GM18868 (cell line): Measurements from ENCODE around the gene GRAMD1C.
"Not testable (repeated sequence)": the region's sequence is repeated elsewhere in the genome, so short reads cannot be mapped to it uniquely, and the experiment has no call there.

Experiments used
- ATAC-seq: cut with Tn5 transposase; IDR thresholded peaks from one replicate; pipeline ENCODE4 v1.9.1; 2021; ENCODE audit warnings: mild to moderate bottlenecking, moderate library complexity; ENCODE audit not compliant: unreplicated experiment

The GRAMD1C gene

GRCh38 chr3:113849841-113850240, 11.3 kb downstream of the GRAMD1C start:
- ATAC-seq, result not testable (repeated sequence)

- ATAC-seq, result not testable (repeated sequence)
These were observed 11.8 kb downstream of the GRAMD1C start for GRCh38 chr3:113850391-113850790.

DNA sequence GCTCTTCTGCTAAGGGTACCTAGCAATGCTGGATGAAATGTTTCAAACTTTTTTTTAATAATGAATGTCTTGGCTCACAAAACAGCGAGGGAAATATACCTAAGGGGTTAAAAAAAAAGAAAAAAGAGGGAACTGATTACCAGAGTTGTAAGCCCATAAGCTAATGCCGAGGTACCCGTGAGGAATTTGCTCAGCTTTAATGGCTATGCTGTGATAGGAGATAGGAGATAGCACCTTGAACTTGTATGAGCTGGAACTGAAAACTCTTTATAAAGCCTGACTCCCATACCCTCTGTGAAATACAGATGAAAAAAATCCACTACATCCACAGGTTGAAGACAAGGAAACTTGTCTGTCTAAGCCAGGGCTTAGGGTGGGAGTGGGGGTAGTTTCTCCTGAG, 13.9 kb downstream of the GRAMD1C start:
- no peak for ATAC-seq

DNA sequence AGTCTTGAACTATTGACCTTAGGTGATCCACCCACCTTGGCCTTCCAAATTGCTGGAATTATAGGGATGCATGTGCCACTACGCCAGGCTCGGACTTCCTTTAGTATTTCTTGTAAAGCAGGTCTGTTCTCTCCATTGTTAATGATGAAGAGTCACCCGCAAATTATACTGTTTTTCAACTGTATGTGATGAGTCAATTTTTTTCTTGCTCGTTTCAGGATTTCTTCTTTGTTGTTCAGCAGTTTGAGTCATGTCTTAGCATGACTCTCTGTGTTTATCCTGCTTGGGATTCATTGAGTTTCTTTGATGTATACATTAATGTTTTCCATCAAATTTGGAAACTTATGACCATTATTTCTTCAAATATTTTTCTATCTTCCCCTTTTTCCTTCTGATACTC, 28.9 kb downstream of the GRAMD1C start:
- no peak for ATAC-seq

- no peak for ATAC-seq
These were observed 34.7 kb downstream of the GRAMD1C start for GRCh38 chr3:113873293-113873692.

DNA sequence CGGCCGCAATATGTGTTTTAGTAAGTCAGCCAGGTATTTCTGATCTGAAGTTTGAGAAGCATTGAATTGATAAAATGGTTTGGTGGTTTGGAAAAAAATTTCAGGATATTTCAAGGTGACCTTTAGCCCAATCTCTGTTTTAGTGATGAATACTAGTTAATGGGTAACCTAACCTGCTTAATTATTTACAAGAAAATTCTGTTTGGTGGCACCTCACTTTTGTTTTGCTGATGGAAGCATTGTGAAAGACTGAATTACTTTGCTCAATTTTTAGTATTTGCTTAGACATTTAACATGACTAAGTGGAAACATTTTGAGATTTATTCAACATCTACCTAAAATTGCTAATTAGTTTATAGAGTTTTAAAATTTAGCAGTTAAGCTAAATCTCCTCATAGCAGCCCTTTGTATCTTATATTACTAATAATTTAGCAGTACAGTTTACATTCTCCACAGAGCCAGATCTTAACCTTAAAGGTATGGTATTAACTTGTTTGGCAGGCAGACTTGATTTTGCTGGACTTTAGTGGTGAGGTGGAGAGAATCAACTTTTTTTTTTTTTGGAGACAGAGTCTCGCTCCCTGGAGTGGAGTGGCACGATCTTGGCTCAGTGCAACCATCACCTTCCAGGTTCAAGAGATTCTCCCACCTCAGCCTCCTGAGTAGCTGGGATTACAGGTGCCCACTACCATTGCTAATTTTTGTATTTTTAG, 35.4 kb downstream of the GRAMD1C start:
- no peak for ATAC-seq

DNA sequence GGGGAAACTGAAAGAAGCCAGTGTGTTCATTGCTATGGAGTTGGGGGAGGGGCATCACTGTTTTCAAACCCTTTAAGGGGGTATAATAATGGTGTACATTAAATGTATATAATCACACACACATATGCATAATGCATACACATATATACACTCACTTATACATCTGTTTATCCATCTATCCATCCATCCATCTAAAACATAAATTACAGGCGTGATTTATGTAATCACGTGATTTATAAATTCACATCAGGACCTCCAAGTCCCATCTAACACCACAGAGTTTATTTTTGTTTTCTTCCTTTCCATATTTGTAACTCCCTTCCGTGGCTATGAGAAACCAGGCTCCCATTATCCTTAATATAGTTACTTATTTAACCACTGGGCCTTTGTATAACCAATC, 39.8 kb downstream of the GRAMD1C start:
- no peak for ATAC-seq

DNA sequence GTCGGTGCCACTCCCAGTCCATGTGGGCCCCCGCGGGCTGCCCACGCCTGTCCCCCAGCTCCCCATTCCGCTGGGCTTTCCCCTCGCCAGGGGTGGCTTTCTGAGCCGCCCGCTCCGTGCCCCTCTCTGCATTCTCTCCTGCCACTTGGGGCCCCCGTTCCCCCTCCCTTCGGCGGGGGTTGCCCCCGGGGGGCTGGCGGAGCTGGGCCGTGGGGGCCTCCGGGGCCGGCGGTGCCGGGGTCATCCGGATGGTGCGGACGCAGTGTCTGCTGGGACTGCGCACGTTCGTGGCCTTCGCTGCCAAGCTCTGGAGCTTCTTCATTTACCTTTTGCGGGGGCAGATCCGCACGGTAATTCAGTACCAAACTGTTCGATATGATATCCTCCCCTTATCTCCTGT, 46.5 kb downstream of the GRAMD1C start:
- no peak for ATAC-seq

- ATAC-seq, result no peak
These were observed 51.8 kb downstream of the GRAMD1C start for GRCh38 chr3:113890256-113890900.

DNA sequence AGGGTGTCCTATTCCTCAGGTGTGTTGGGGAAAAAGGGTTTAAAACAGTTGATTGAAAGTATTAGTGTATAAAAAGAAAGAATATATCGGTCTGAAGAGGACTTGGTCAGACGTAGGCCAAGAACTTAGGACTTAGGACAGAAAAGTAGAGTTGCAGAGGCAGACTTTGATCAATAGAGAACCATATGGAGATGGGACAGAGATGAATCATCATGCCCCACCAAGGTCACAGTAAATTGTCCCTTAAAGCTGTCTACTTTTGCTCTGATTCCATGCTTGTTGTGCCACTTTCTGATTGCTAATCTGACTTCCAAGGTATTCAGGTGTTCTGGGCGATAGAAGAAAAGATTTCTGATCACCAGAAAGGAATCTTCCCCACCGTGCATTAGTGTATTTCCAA, 56.3 kb downstream of the GRAMD1C start:
- no peak for ATAC-seq

DNA sequence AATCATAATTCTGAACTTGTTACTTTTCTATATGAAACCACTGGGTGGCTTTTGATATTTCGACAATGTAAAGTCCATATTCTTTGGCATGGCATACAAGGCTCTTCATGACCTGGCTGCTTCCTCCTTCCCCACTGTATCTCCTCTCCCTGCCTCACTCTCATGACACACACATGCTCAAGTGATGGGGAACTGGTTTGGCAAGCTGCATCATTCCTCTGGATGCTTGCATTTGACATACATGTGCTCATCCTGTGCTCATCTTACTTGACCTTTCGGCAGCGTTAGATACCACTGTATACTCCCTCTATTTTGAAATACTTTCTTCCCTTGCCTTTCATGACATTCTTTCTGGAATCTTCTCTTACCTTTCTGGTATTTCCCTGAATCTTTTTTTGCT, 57.4 kb downstream of the GRAMD1C start:
- ATAC-seq, result no peak

DNA sequence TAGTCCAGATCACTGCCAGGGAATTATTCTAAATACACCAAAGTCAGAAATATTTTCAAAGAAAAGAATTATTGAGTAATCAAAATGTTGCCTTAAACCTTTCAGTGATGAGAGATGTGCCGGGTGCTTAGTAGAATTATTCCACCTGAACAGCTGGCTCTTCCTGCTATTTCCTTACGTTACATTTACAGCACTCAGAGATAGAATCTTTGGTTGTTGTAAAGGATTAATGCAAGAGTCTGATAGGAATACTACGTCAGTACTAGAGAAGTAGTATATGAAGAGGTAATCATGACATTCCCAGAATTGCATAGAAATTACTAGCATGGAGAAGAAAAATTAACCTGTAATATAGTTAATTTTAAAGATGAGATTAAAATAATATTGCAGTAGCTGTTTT, 58.3 kb downstream of the GRAMD1C start:
- no peak for ATAC-seq

GRCh38 chr3:113897373-113897777, 58.8 kb downstream of the GRAMD1C start:
- ATAC-seq, result peak; percentile 48

- no peak for ATAC-seq
These were observed 60.3 kb downstream of the GRAMD1C start for GRCh38 chr3:113898892-113899291.

DNA sequence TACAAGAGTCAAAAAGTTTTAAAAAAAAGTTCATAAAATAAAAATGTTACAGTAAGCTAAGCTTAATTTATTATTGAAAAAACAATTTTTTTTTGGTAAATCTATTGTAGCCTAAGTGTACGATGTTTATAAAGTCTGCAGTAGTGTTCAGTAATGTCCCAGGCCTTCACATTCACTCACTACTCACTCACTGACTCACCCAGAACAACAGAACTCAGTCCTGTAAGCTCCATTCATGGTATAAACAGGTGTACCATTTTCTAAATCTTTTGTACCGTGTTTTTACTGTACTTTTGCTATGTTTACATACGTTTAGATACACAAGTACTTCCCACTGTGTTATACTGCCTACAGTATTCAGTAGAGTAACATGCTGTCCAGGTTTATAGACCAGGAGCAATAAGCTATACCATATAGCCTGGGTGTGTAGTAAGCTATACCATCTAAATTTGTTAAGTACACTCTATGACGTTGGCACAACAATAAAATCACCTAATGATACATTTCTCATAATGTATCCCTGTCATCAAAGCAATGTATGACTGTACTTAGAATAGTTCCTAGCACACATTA, 68.1 kb downstream of the GRAMD1C start:
- no peak for ATAC-seq

DNA sequence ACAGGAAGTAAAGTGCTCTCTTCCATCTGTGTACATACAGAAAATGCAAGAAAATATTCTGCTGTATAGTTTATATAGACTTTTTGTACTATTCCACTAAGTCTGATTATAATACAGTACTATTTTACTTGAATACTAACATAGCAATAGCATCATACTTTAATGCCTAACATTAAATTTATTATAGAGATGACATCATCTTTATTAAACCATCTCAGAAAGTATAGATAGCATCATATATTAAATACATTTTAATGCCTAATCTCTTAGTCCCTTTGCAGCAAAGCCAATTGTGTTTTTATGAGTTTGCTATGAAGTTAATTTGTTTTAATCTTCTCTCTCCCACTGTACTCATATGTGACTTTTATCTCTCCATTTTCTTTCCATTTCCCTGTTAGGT, 69.5 kb downstream of the GRAMD1C start:
- no peak for ATAC-seq

- no peak for ATAC-seq
These were observed 72.4 kb downstream of the GRAMD1C start for GRCh38 chr3:113910966-113911365.

DNA sequence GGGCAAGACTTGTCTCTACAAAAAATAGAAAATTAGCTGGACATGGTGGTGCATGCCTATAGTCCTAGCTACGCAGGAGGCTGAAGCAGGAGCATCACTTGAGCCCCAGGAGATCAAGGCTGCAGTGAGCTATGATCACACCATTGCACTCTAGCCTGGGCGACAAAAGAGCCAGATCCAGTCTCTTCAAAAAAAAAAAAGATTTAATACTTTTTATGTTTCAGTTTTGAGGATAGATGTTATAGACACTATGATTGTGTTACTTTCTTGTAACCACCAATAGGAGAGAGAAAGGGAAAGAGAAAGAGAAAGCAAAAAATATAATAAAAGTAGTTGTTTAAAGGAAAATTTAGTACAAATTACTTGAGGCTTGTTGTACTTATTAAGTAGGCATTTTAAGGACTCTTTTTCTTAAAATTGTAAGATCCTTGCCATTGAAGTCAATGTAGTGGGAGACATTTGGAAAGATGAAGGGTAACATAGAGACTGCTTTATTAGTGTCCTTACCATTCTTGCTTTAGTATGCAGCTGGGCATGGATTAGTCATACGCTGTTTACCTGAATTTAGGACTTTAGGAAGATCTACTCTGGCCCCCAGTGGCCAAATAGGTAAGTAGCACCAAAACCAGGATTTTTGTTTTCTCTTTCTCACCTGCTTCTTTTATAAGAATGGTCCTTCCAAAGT, 74.1 kb downstream of the GRAMD1C start:
- peak; percentile 98 for ATAC-seq

DNA sequence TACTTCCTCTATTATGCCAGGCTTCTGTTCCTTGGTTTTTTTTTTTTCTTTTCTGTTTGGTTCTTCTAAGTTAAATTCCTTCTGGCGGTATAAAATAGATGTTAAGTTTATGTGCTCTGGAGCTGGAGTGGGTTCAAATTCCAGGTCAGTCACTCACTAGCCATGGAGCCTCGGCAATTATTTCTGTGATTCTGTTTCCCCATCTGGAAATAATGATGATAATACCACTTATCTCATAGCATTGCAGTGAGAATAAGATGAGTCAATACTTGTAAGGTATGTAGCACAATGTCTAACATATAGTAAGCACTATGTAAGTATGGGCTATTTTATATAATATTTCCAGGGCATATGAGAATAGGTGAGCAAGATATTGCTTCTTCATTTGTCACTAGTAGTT, 76.1 kb downstream of the GRAMD1C start:
- ATAC-seq, result no peak

DNA sequence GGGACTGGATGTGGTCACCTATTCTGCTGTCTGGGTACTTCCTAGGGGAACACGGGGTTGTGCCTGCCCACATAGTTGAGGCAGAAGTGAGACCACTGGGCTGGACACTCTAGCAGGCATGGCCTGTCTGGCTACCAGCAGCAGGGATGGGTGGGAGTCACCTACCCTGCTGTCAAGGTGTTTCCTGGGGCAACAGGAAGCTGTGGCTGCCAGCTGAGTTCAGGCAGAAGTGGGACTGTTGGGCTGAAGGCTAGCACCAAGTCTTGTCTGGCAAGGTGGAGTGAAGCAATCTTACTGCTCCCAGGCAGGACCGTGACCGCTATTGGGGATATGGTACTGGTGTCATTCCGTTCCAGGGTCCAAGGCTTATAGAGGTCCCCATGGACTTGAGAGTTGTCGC, 89.0 kb downstream of the GRAMD1C start:
- no peak for ATAC-seq

DNA sequence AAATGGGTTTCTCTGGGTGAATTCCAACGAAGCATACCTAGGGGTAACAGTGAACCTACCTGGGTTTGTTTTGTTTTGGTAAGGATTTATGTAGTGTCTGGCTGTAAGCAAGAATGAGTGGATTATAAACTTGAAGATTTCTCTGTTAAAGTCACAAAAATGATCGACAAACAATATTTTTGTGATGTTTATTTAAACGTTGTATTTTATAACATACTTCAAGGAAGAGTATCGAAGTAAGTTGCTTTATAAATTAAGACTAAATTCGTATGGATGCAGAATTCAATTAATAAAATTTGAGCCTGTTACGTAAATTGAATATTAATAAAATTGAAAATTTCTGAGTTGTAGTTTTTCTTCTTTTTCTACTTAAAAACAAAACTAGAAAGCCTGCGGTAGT, 108.2 kb downstream of the GRAMD1C start:
- no peak for ATAC-seq
